K562 (cell line): ENCODE data around the gene HOXB6. TPM values are rescaled to one million over a fixed set of nuclear protein-coding genes. Genes with fewer than 3 reads are reported as not detected.
A peak's percentile ranks its signal among the peaks of the same experiment; 100 is the strongest.

ENCODE experiments used
- CEBPB ChIP-seq: fragments of 450-650 bp; IDR thresholded peaks from 2 replicates; pipeline ENCODE4 v1.6.1; 2016; ENCODE audit warnings: missing genetic modification characterization, missing compliant biosample characterization
- GABPB2 ChIP-seq: fragments of 250-450 bp; sonication (Bioruptor Pico); conservative IDR thresholded peaks from 2 replicates; pipeline ENCODE4 v1.5.1; 2021; ENCODE audit warnings: mild to moderate bottlenecking
- GATAD2A ChIP-seq: fragments of 450-650 bp; IDR thresholded peaks from 2 replicates; pipeline ENCODE4 v1.6.1; 2017
- JUNB ChIP-seq: fragments of 450-650 bp; formaldehyde crosslinking; conservative IDR thresholded peaks from 2 replicates; pipeline ENCODE4 v1.4.0; 2020; ENCODE audit warnings: mild to moderate bottlenecking
- MEIS2 ChIP-seq: fragments of 450-650 bp; IDR thresholded peaks from 2 replicates; pipeline ENCODE4 v1.6.1; 2014; ENCODE audit warnings: mild to moderate bottlenecking; ENCODE audit not compliant: partially characterized antibody
- MXI1 ChIP-seq: IDR thresholded peaks from 2 replicates; pipeline ENCODE4 v1.6.1; 2011; ENCODE audit warnings: low read depth, mild to moderate bottlenecking, improper control_type of control experiment, low read length
- PML ChIP-seq: IDR thresholded peaks from 2 replicates; pipeline ENCODE4 v1.6.1; 2012; ENCODE audit warnings: low read length, inconsistent platforms
- SP1 ChIP-seq: sonication (generic); formaldehyde crosslinking; IDR thresholded peaks from 2 replicates; pipeline ENCODE4 v1.8.1; 2022; ENCODE audit warnings: mild to moderate bottlenecking, missing genetic modification reagents
- ZNF212 ChIP-seq: fragments of 450-650 bp; formaldehyde crosslinking; IDR thresholded peaks from 2 replicates; pipeline ENCODE4 v1.4.0; 2020; ENCODE audit warnings: mild to moderate bottlenecking
- ZNF217 ChIP-seq: sonication (generic); formaldehyde crosslinking; IDR thresholded peaks from 2 replicates; pipeline ENCODE4 v1.8.0; 2022; ENCODE audit warnings: mild to moderate bottlenecking, missing genetic modification reagents
- ZNF3 ChIP-seq: fragments of 250-450 bp; sonication (Bioruptor Pico); IDR thresholded peaks from 2 replicates; pipeline ENCODE4 v1.5.0; 2021; ENCODE audit warnings: mild to moderate bottlenecking, moderate library complexity
- ZNF583 ChIP-seq: fragments of 250-450 bp; sonication (Bioruptor Pico); IDR thresholded peaks from 2 replicates; pipeline ENCODE4 v1.4.0; 2020
- polyA plus RNA-seq, 8 experiments: library from polyadenylated mRNA; depleted of rRNA in 4 of 8; stranded (reverse) in 5 of 8; unstranded in 3 of 8; fragments of >200 nt; fragmentation: Nextera tagmentation in 2 of 8; fragmentation: Illumina TruSeq in 1 of 8; extraction: Ambion mirVana in 2 of 8; extraction: Trizol in 1 of 8; gene quantifications; 2 replicates each; pipeline versions ENCODE4 v1.2.1 to v1.2.3, GENCODE V29; 2011 to 2014; ENCODE audit warnings: inconsistent platforms in 1 of 8, missing spikeins in 1 of 8
- total RNA-seq, 7 experiments: library from RNA; depleted of rRNA in 6 of 7; stranded (reverse); fragments of >200 nt in 6 of 7; fragmentation: Illumina TruSeq in 2 of 7; extraction: Trizol in 2 of 7; gene quantifications; 2 replicates each; pipeline versions ENCODE4 v1.2.1 to v1.2.3, GENCODE V29; 2011 to 2021; ENCODE audit warnings: low replicate concordance in 1 of 7
- TF ChIP-seq, protein P1 (sequence below): sonication (generic); formaldehyde crosslinking; IDR thresholded peaks from 2 replicates; pipeline ENCODE4 v1.8.1; 2023; ENCODE audit warnings: mild to moderate bottlenecking, missing genetic modification reagents
- TF ChIP-seq, protein P2 (sequence below): fragments of 450-650 bp; IDR thresholded peaks from 2 replicates; pipeline ENCODE4 v1.6.1; 2016; ENCODE audit warnings: low read depth, mild to moderate bottlenecking, moderate library complexity
- TF ChIP-seq, protein P3 (sequence below): sonication (generic); formaldehyde crosslinking; IDR thresholded peaks from 2 replicates; pipeline ENCODE4 v1.5.0; 2020; ENCODE audit warnings: missing genetic modification reagents
- TF ChIP-seq, protein P4 (sequence below): IDR thresholded peaks from 2 replicates; pipeline ENCODE4 v1.6.1; 2016; ENCODE audit warnings: missing genetic modification characterization, missing compliant biosample characterization
- TF ChIP-seq, protein P5 (sequence below): fragments of 250-450 bp; sonication (Bioruptor Pico); IDR thresholded peaks from 2 replicates; pipeline ENCODE4 v1.8.0; 2022; ENCODE audit warnings: inconsistent platforms, mild to moderate bottlenecking, moderate library complexity, borderline replicate concordance
- TF ChIP-seq, protein P6 (sequence below): sonication (generic); formaldehyde crosslinking; IDR thresholded peaks from 2 replicates; pipeline ENCODE4 v1.9.0; 2022; ENCODE audit warnings: mild to moderate bottlenecking, missing genetic modification reagents

Gene HOXB6
- total and polyA plus RNA-seq, 9 of the 15 experiments (the other 6 are each of a cell fraction or from before 2014, with no cell fraction given), result 1.2 to 14.8 (median 4.9) TPM

DNA sequence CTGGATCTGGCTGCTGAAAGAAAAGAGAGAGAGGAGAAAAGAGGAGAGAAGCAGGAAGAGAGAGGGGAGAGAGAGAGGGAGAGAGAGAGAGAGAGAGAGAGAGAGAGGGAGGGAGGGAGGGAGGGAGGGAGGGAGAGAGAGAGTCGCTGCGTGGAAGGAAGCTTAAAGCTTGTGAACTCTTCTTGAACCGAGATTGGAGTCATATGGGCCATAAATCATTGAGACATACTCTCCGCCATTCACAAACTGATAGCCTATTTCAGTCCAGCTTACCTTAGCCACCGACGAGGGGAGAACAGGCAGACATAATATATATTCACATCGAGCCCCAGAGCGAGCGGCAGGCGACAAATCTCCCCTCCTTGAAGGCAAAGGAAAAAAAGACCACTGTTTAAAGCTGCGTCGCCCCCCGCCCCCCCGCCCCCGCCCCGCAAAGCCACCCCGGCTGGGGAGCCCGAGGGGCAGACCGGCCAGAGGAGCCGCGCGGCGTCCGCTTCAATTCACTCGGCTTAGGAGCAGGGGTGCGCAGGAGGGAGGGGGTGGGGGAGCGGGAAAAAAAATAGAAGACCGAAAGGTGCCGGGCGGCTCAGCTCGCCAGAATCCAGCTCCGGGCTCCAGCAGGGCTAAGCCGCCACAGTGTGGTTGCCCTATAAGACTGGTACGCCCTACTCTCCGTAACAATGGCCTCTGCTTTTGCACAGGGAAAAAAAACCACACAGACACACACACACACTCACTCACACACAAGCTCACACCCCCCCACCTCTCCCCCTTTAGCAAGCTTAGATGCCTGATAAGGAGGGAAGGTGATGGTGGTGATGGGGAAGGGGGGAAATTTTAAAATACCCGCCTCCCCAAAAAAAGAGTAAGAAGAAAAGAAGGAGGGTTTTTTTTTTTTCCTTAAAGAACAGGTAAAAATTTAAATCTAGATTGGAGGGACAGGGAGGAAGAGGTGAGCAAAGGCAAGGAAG lies 49.2 kb downstream of the HOXB6 start (continued):
- TF ChIP-seq, protein P1, sequence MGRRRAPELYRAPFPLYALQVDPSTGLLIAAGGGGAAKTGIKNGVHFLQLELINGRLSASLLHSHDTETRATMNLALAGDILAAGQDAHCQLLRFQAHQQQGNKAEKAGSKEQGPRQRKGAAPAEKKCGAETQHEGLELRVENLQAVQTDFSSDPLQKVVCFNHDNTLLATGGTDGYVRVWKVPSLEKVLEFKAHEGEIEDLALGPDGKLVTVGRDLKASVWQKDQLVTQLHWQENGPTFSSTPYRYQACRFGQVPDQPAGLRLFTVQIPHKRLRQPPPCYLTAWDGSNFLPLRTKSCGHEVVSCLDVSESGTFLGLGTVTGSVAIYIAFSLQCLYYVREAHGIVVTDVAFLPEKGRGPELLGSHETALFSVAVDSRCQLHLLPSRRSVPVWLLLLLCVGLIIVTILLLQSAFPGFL (CRISPR knock-in tag), result no peak
- TF ChIP-seq ZNF212 (peak; percentile 68; the same call in 1 of the 2 replicates), ZNF583 (CRISPR knock-in tag) (no peak), CEBPB (tag) (no peak), GATAD2A (peak; percentile 94), GABPB2 (CRISPR knock-in tag) (no peak), ZNF3 (CRISPR knock-in tag) (no peak), SP1 (peak; percentile 32; the same call in 1 of the 2 replicates), MXI1 (0 out of 2 replicates have a peak, but pooled peaks have one; percentile 19), JUNB (no peak), MEIS2 (peak; percentile 99), PML (peak; percentile 61), ZNF217 (CRISPR knock-in tag) (no peak)
- TF ChIP-seq, protein P2, sequence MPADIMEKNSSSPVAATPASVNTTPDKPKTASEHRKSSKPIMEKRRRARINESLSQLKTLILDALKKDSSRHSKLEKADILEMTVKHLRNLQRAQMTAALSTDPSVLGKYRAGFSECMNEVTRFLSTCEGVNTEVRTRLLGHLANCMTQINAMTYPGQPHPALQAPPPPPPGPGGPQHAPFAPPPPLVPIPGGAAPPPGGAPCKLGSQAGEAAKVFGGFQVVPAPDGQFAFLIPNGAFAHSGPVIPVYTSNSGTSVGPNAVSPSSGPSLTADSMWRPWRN, result no peak
- TF ChIP-seq, protein P3, sequence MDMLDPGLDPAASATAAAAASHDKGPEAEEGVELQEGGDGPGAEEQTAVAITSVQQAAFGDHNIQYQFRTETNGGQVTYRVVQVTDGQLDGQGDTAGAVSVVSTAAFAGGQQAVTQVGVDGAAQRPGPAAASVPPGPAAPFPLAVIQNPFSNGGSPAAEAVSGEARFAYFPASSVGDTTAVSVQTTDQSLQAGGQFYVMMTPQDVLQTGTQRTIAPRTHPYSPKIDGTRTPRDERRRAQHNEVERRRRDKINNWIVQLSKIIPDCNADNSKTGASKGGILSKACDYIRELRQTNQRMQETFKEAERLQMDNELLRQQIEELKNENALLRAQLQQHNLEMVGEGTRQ (CRISPR knock-in tag), result no peak
- TF ChIP-seq, protein P4, sequence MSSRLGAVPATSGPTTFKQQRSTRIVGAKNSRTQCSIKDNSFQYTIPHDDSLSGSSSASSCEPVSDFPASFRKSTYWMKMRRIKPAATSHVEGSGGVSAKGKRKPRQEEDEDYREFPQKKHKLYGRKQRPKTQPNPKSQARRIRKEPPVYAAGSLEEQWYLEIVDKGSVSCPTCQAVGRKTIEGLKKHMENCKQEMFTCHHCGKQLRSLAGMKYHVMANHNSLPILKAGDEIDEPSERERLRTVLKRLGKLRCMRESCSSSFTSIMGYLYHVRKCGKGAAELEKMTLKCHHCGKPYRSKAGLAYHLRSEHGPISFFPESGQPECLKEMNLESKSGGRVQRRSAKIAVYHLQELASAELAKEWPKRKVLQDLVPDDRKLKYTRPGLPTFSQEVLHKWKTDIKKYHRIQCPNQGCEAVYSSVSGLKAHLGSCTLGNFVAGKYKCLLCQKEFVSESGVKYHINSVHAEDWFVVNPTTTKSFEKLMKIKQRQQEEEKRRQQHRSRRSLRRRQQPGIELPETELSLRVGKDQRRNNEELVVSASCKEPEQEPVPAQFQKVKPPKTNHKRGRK (tag), result no peak
- TF ChIP-seq, protein P5, sequence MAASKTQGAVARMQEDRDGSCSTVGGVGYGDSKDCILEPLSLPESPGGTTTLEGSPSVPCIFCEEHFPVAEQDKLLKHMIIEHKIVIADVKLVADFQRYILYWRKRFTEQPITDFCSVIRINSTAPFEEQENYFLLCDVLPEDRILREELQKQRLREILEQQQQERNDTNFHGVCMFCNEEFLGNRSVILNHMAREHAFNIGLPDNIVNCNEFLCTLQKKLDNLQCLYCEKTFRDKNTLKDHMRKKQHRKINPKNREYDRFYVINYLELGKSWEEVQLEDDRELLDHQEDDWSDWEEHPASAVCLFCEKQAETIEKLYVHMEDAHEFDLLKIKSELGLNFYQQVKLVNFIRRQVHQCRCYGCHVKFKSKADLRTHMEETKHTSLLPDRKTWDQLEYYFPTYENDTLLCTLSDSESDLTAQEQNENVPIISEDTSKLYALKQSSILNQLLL (CRISPR knock-in tag), result no peak
- TF ChIP-seq, protein P6, sequence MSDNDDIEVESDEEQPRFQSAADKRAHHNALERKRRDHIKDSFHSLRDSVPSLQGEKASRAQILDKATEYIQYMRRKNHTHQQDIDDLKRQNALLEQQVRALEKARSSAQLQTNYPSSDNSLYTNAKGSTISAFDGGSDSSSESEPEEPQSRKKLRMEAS (CRISPR knock-in tag), result no peak
